HFFc6 (cell line): ENCODE measurements around the gene TBL1XR1. TPM values are rescaled to one million over a fixed set of nuclear protein-coding genes. Genes with fewer than 3 reads are reported as not detected.
A peak's percentile ranks its signal among the peaks of the same experiment; 100 is the strongest.

Experiments used
- DNase-seq: peaks from one replicate; pipeline ENCODE4 v3.0.0-alpha.2; 2018
- H3K27ac Mint-ChIP-seq: 2 replicates; pipeline ENCODE4 v1.8.0; 2020; ENCODE audit warnings: mild to moderate bottlenecking, mixed read lengths
- H3K27me3 Mint-ChIP-seq: 2 replicates; pipeline ENCODE4 v1.8.0; 2021; ENCODE audit warnings: mild to moderate bottlenecking, moderate library complexity, mixed read lengths; ENCODE audit not compliant: insufficient read depth
- H3K36me3 Mint-ChIP-seq: 2 replicates; pipeline ENCODE4 v1.8.0; 2021; ENCODE audit warnings: low read depth, mixed read lengths
- H3K4me1 Mint-ChIP-seq: 2 replicates; pipeline ENCODE4 v1.8.0; 2020; ENCODE audit warnings: low read depth, mixed read lengths
- H3K4me3 Mint-ChIP-seq: 2 replicates; pipeline ENCODE4 v1.8.0; 2020; ENCODE audit warnings: mild to moderate bottlenecking, moderate library complexity, mixed read lengths
- H3K9me3 Mint-ChIP-seq: 2 replicates; pipeline ENCODE4 v1.8.0; 2020; ENCODE audit warnings: mild to moderate bottlenecking, mixed read lengths
- total RNA-seq, 6 experiments: library from RNA; stranded (reverse); fragmentation: NEBNext Ultra II Directional; extraction: Animal tissue kit (Norgen Biotek cat#: 25700); gene quantifications; 2 replicates in 1 of 6; 3 replicates in 5 of 6; pipeline ENCODE4 v1.2.3, GENCODE V29; 2021
- TF ChIP-seq, protein P1 (sequence below): fragments of 200-600 bp; sonication (generic); IDR thresholded peaks from 2 replicates; pipeline ENCODE4 v1.5.0; 2021; ENCODE audit warnings: antibody characterized with exemption, mild to moderate bottlenecking

TBL1XR1 gene
- total RNA-seq, 6 experiments from 2014 or later: 89.5 to 131 (median 114) TPM

DNA sequence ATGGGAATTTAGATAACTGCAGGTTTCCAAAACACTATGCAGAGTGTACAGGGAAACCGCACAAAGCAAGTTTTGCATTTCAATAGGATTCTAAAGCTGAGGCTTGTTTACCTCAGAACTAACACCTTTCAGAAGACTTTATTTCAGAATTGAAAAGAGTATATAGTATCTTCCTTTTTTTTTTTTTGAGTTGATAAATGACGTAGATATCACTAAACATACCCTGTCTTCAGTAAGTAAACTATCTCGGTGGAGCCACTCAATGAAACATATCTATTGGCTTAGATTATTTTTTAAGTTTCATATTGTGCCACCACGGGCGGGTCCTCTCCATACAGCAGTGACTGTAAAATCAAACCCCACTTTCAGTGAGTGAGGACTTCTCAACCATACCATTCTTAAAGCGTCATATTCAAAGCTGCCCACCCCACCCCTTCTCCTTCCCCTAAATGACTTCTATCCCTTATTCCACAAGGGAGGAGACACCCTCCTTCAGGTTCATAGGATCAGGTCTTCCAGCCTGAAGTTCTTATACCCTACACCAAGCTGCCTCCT is 2.0 kb upstream of the TBL1XR1 start:
- Mint-ChIP-seq H3K9me3 (no peaks in the 10 kb centered on the region), H3K27me3 (no peaks in the 10 kb centered on the region; the same call in 1 of the 2 replicates), H3K4me1 (peaks cover 23% of the 10 kb centered on the region), H3K4me3 (no peak overlapping the region), H3K27ac (no peak overlapping the region), H3K36me3 (peaks cover 16% of the 10 kb centered on the region)
- TF ChIP-seq, protein P1, sequence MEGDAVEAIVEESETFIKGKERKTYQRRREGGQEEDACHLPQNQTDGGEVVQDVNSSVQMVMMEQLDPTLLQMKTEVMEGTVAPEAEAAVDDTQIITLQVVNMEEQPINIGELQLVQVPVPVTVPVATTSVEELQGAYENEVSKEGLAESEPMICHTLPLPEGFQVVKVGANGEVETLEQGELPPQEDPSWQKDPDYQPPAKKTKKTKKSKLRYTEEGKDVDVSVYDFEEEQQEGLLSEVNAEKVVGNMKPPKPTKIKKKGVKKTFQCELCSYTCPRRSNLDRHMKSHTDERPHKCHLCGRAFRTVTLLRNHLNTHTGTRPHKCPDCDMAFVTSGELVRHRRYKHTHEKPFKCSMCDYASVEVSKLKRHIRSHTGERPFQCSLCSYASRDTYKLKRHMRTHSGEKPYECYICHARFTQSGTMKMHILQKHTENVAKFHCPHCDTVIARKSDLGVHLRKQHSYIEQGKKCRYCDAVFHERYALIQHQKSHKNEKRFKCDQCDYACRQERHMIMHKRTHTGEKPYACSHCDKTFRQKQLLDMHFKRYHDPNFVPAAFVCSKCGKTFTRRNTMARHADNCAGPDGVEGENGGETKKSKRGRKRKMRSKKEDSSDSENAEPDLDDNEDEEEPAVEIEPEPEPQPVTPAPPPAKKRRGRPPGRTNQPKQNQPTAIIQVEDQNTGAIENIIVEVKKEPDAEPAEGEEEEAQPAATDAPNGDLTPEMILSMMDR: no peak
- no peak for DNase-seq

DNA sequence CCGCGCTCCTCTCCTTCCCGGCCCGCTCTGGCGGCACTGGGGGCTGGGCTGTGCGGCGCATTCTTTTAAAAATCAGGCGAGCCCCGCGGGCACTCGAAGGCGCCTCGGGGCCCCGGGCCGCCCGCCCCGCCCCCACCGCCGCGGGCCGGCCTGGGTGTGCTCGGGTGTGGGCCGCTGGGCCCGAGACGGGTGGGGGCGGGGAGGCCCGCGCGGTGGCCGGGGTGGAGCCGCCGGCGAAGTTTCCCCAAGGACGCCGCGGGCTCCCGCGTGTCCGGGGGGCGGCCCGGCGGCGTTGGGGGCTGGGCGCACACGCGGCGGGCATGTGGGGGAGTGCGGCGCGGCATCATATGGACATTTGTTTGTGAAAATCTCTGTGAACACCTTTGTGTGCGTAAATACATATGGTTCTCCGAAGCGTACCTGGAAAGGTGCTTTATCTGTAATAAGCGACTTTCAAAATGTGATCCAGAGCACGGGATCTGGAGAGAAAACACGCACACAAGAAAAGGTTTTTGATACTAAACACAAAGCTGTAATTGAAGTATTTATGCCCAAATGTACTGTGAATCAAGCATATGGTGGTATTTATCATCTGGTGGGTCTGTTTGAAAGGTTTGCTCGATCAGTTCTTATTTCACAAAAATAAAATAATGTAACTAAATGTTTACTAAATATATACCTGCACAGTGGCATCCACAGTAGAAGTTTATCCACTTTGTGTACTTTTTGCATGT is 612 bp upstream of the TBL1XR1 start:
- H3K36me3 Mint-ChIP-seq: peaks cover 26% of the 10 kb centered on the region
- H3K27ac Mint-ChIP-seq: peak overlapping the region; percentile 54
- no peaks in the 10 kb centered on the region for H3K9me3 Mint-ChIP-seq
- TF ChIP-seq, protein P1: no peak
- peak overlapping the region; percentile 68 for H3K4me3 Mint-ChIP-seq
- H3K27me3 Mint-ChIP-seq: no peaks in the 10 kb centered on the region; the same call in 1 of the 2 replicates
- peaks cover 32% of the 10 kb centered on the region for H3K4me1 Mint-ChIP-seq
- no peak for DNase-seq

- peaks cover 31% of the 10 kb centered on the region for H3K36me3 Mint-ChIP-seq
- peak overlapping the region; percentile 98 for H3K4me3 Mint-ChIP-seq
- TF ChIP-seq, protein P1: no peak
- H3K27me3 Mint-ChIP-seq: no peaks in the 10 kb centered on the region; the same call in 1 of the 2 replicates
- H3K4me1 Mint-ChIP-seq: peaks cover 34% of the 10 kb centered on the region
- H3K27ac Mint-ChIP-seq: peak overlapping the region; percentile 95
- DNase-seq: peak; percentile 29
- no peaks in the 10 kb centered on the region for H3K9me3 Mint-ChIP-seq
These were observed 734 bp downstream of the TBL1XR1 start for GRCh38 chr3:177196456-177197040.

DNA sequence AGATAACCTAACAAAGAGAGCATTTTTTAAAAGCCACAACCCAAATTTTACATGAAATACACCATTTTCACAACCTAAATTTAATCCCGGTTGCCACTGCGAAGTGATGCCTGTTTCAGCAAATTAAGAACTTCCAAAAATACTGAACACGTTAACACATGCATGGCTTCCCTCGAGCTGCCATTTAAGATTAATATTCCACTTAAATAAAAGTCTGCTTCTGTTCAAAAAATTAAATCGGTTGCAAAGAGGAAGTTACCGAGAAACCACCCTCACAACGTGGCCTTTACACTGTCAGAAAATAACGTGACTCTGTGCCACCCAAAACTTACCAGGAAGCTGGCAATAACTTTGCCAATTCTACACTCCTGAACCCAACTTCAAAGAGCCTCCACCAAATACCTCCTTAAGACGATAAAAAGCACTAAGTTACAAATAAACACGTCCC is 1.2 kb downstream of the TBL1XR1 start:
- H3K4me3 Mint-ChIP-seq: peak overlapping the region; percentile 98
- TF ChIP-seq, protein P1: no peak
- no peaks in the 10 kb centered on the region; the same call in 1 of the 2 replicates for H3K27me3 Mint-ChIP-seq
- H3K36me3 Mint-ChIP-seq: peaks cover 31% of the 10 kb centered on the region
- H3K4me1 Mint-ChIP-seq: peaks cover 39% of the 10 kb centered on the region
- DNase-seq: no peak
- no peaks in the 10 kb centered on the region for H3K9me3 Mint-ChIP-seq
- peak overlapping the region; percentile 95 for H3K27ac Mint-ChIP-seq

DNA sequence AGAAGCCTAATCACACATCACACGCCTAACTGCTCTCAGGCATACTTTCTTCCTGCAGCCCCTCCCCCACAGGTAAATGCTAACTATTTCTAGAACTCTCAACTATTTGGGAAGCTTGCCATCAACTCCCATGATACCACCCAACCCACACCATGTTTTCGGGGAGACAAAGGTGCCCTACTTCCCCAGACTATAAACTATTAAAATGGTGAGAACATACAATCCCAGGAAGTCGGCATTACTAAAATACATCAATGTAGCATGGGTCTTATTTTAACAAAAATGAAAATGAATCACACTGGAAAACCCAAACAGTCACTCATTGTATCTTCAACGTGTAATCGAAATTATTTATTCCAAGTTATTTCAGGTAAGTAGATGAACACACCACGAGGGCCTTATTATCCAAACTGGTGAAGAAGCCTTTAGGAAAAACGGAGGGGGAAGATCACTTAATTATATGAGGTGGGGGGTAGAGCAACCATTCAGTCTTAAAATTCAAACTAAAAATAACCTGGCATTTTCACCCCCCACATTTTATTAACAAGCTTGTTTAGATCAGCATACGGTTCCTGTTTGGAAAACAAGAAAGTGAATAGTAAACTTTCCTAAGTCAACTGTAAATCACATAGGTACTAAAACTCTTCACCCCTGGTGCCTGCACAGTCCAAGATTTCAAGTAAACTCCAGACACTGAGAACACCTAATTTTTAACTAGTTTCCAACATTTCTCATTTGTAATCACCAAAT is 1.9 kb downstream of the TBL1XR1 start:
- Mint-ChIP-seq H3K4me3 (peak overlapping the region; percentile 98), H3K36me3 (peaks cover 31% of the 10 kb centered on the region), H3K27ac (peak overlapping the region; percentile 95), H3K27me3 (no peaks in the 10 kb centered on the region; the same call in 1 of the 2 replicates), H3K4me1 (peaks cover 45% of the 10 kb centered on the region), H3K9me3 (no peaks in the 10 kb centered on the region)
- DNase-seq: no peak
- TF ChIP-seq, protein P1: no peak
